Fibroblast of peridontal ligament (primary cell): Measurements from ENCODE around the gene GABPB1.

Source experiments
- DNase-seq: peaks from one replicate; pipeline ENCODE4 v3.0.0-alpha.2; 2010; ENCODE audit errors: extremely low read depth

Gene GABPB1

DNA sequence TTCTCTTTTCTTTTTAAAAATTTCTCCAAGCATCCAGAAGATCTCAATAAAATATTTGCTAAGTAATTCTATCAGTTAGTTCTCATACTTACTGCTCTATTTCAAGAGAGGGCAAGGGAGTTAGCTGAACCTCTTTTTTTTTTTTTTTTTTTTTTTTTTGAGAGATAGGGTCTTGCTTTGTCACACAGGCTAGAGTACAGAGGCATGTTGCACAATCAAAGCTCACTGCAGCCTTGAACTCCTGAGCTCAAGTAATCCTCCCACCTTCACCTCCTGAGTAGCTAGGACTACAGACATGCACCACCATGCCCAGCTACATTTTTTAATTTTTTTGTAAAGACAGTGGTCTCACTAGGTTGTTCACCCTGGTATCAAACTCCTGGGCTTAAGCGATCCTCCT, 110.8 kb downstream of the GABPB1 start:
- no peak for DNase-seq

DNA sequence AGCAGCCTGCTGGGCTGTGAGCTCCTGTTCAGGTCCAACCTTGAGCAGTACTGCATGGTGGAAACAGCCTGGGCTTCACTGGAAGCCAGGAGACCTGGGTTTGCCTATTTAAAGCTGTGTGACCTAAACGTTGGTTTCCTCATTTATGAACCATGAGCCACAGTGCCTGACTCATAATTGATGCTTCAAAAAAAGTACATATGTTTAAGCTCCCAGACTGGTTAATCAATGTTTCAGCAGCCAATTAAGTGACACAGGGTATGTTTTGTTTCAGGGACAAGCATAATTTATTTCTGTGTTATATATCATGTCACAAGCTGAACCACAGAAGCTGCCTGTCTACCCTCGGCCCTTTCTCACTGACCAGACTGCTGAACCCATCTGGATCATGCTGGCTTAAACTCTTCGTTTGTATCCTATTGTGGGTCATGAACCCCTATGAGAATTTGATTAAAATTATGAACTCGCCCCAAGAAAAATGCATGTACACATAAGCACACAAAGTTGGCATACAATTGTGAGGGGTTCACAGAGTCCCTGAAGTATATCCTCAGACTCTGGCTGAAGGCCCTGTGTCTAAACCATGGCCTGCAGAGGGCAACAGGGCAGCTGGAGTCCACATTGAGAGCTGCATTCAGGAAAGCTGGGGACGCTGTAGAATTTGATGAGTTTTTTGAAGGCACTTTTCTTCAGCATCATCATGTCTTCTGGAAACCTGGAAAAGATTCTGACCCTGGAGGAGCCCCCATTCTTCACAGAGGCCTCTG, 113.1 kb downstream of the GABPB1 start:
- DNase-seq, result peak; percentile 59

- no peak for DNase-seq
Observed at GRCh38 chr15:50238255-50238654, 116.7 kb downstream of the GABPB1 start.

DNA sequence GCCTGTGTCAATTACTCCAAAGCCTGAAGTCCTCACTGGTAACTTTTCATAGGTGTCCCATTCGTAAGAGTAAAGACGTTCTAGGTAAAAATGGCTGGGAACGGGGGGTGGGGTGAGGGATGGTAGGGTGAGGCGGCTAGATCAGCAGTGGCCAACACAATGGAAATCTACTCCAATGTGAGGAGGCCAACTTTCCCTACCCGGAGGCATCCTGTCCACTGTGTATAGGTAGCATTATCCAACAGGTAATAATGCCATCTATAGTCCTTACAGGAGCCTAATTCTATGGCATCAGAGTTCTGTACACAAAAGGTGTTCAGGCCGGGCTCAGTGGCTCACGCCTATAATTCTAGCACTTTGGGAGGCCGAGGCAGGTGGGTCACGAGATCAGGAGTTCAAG, 118.6 kb downstream of the GABPB1 start:
- DNase-seq, result no peak

DNA sequence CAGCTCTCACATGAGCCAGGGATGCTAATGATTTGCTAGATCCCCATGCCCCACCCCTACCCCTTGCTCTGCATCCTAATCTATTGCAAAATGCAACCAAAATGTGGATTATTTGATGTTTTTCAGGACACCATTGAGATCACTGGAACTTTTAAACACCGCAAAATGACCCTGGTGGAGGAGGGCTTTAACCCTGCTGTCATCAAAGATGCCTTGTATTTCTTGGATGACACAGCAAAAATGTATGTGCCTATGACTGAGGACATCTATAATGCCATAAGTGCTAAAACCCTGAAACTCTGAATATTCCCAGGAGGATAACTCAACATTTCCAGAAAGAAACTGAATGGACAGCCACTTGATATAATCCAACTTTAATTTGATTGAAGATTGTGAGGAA, 119.2 kb downstream of the GABPB1 start:
- no peak for DNase-seq

GRCh38 chr15:50234764-50235163, 120.2 kb downstream of the GABPB1 start:
- no peak for DNase-seq

DNA sequence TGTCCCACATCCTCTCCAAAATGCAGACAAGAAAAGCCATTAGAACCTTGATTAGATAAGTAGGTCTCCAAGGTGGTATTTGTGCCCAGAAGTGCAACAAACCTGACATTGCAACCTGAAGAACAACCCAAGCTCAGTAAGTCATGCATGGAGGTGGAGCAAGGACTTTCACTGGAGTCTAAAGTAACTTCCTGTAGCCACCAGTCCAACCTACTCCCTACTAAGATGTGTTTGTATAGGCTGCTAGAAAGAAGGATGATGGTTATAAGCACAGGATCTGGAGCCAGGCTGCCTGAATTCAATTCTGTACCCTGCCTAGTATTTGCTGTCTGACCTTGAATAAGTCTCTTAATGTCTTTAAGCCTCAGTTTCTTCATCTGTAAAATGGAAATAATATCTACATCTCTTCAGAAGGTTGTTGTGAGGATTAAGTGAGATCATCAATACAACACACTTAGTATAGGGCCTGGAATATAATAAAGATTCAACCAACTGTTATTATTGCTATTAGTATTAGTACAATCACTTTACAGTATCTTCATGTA, 121.7 kb downstream of the GABPB1 start:
- no peak for DNase-seq

DNA sequence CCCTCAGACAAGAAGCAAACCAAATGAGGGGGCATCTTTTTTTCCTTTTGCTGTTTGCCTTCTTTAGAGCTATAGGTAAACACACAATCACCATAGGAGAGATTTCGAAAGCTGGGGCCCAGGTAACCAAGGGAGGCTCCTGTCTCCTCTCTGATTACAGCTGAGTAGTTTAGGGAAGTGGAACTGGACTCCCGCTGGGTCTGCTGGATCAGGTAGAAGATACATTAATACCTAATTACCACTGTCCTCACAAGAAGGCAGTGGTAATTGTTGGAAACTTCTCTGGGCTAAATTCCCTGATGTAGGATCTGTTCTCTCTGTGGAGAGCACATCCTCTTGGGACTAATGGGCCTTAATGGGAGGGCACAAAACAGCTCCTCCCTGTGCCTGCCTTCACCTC, 122.2 kb downstream of the GABPB1 start:
- DNase-seq, result no peak

DNA sequence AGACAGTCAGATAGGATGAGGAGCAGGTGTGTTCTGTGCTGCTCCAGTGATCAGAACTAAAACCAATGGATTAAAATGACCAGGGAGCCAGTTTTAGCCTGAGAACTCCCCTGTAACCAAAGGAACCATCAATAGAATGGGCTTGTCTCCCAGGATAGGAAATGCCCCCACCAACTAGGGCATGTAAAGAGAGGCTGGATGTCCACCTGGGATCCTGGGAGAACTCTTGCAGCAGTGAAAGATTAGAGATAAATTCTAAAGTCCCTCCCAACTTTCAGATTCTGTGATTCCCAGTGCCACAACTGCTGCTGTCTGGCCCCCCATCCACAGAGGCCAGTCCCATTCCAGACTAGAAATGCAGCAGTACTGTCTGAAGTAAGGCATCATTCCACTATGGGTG, 123.2 kb downstream of the GABPB1 start:
- no peak for DNase-seq

GRCh38 chr15:50229336-50229735, 125.7 kb downstream of the GABPB1 start:
- DNase-seq, result no peak

- DNase-seq, result no peak
Observed at GRCh38 chr15:50228866-50229265, 126.1 kb downstream of the GABPB1 start.

GRCh38 chr15:50227076-50227475, 127.9 kb downstream of the GABPB1 start:
- DNase-seq, result peak; percentile 67

- no peak for DNase-seq
Observed at GRCh38 chr15:50225938-50226337, 129.1 kb downstream of the GABPB1 start.
